Activated CD4-positive, alpha-beta T cell treated with anti-CD3 and anti-CD28 coated beads for 4 hours (primary cell): ENCODE data around the gene DHX15.

Experiments
- DNase-seq, 2 donors: peaks; one replicate each; pipeline ENCODE4 v3.0.0-alpha.2; 2020

Gene DHX15

DNA sequence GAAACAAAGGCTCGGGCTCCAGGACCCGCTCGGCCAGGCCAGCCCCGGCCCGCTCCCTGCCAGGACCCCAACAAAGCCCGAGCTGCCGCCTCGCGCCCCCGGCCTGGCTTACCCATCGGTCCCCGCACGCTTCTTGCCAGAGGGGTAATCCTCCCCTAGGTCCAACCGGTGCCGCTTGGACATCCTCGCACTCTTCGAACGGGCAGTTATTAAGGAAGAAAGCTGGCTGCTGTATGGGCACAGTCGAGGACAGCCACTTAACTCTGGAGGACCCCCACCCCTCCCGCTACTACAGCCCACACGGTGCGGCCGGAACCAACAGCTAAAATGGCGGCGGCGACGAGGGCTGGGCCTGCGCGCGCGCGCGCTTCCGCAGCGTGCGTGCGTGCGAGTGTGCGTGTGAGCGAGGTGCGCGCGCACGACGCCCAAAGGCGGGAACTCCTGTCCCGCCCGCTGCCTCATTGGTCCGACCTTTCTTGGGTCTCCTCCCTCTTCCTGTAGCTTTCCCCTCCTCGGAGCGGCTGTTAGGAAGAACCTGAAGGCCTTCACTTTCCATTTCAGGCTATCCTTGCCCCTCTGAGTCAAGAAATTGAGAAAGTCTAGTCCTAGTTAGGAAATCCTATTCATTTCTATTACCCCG, at the start of gene DHX15:
DHX15 (minus strand) TSS at position 344 of the 640 bp plus-strand sequence; CDS start at position 183, 161 bp downstream.
- DNase-seq = peak; percentile 91 to 94

DNA sequence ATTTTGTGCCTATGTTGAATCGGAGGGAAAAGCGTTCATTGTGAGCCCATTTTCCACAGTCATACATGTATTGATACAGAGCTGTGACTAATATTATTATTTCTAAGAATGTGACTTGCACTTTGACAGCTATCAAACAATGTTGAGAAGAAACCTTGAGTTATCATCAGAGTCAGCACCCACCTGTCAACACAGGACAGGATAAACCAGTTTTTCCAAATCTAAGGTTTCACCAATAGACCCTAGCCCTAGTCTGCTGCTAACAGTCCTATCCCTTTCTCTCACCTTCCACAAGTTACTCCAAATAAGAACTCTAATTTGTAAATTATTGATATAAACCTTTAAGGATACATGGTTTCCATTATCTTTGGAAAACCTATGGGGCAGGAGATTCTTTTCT, 47.7 kb upstream of the DHX15 start:
- DNase-seq = no peak

DNA sequence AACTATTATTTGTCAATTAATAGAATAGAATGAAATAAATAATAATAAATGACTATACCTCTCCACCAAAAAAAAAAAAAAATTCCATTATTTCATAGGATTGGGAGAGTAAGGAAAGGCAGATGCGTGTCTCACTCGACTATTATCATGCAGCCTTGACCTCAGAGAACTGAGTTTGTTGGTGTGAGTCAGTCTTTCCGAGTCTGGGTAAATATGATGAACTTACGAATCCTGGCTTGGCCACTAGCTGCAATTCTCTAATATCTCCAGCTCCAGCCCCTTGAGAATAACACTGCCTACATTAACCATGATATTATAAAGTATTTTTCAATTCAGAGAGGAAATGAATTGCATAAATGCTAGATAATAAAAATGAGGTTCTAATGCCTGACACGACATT, 46.6 kb upstream of the DHX15 start:
- no peak for DNase-seq

DNA sequence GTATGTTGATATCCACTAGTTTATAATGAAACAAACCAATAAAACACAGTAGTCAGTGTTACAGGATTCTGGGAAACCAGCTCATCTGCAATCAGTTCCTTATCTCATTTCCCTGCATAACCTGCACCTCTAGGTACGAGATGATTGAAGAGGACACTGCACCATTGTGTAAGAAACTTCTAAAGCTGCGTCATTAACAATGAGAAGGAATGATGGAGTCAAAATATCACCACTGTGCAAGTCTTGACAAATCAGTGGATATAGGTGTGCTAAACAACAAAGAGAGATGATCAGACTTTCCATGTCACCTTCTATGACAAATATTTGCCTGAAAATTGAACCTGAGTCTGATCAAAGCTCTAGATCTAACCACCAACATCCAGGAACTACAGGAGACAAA, 40.7 kb upstream of the DHX15 start:
- DNase-seq = no peak

DNA sequence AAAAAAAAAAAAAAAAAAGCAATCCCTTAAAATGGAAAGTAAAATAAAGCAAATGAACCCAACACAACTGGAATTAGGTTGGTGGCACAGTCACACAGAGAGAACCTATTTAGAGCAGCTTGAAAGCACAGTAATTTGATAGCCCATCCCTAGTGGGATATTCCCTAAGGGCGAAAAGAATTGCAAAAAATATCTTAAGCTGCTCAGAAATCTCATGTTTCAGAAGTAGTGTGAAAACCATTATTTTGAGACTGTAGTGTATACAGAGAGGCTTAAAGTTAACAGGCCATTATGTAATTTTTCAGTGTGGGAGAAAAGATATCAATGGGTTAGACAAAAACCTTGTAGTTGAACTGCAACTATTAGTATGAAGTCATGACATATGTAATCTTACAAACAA, 40.0 kb upstream of the DHX15 start:
- DNase-seq = no peak

DNA sequence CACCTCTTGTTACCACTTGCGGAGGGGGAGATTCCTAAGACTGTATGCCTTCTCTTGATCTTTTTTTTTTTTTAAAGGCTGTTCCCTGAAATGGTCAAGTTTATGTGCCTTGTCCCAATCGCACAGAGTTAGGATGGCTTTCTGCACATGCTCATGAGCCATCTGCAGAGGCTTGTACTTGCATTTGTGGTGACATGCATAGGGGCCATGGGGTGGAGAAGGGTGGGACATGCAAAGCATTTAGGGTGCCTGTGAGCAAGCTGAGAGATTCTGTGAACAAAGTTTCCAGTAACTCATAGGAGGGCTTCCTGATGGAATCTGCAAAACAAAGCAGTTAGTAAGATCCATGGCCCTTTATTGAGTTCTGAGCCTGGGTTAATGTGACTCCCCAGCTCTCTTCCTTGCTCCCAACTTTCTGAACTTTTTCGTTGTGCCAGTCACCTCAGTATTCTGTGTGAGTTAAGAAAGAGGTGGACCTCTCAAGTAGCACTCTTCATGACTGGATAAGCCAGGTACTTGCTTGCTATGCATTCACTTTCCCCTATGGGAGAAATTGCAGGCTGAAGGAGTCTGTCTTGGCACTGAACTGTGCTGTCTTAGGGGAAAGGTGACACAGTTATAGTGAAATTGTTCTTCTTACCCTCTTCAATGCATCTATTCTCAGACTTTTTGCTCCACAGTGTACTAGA, 37.9 kb upstream of the DHX15 start:
- no peak for DNase-seq

DNA sequence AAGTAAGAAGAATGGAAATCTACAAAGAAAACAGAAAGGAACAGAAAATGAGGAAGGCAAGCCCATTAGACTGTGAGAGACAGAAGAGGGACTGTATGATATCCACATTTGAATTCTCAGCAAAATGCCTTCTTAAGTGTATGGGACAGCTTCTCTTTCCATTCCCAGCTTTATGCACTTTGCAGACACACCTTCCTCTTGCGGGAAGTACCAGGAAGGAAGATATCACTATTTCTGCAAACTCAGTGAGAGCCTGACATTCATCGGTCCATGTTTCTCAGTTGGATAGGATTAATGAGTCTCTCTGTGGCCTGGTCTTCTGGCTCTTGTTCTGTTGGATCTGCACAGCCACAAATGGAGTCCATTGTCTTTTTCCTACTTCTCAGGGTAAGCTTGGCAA, 31.6 kb upstream of the DHX15 start:
- DNase-seq = no peak

DNA sequence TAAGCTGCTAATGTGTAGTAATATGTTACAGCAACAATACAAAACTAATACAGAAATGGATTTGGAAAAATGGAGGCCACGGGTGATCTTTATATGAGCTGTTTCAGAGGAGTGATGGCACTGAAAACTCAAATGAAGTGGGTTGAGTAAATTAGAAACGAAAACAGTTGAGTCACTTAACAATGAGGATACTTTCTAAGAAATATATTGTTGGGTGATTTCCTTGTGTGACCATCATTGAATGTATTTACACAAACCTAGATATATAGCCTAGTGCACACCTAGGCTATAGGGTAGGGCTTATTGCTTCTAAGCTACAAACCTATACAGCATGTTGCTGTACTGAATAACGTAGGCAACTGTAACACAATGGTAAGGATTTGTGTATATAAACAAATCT, 30.5 kb upstream of the DHX15 start:
- DNase-seq = no peak

DNA sequence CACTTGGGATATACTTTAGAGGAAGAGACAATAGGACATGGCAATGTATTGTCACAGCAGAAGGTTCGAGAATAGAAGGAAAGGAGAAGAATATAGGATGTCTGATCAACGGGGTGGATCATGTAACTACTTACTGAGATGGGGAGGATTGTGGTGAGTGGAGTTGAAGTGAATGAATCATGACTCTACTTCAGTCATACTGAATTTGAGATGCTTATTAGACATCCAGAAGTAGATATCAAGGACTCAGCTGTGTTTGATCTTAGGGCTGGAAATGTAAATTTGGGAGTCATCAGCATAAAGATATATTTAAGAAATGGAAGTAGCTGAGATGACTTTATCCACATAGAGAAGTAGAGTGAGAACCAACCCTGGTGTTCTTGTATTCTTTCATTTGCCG, 29.1 kb upstream of the DHX15 start:
- no peak for DNase-seq

DNA sequence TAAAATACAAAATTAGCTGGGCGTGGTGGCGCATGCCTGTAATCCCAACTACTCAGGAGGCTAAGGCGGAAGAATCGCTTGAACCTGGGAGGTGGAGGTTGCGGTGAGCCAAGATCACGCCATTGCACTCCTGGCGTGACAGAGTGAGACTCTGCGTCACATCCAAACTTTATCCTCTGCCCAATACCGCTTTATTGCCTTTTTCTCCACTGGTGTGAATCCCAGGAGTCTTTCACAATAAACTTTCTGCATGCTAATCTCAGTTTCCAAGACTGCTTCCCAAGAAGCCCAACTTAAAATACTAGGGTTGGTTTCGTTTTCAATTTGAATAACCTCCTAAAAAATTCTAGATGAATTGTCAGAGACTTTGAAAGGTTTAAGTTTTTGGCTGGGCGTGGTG, 27.2 kb upstream of the DHX15 start:
- no peak for DNase-seq

DNA sequence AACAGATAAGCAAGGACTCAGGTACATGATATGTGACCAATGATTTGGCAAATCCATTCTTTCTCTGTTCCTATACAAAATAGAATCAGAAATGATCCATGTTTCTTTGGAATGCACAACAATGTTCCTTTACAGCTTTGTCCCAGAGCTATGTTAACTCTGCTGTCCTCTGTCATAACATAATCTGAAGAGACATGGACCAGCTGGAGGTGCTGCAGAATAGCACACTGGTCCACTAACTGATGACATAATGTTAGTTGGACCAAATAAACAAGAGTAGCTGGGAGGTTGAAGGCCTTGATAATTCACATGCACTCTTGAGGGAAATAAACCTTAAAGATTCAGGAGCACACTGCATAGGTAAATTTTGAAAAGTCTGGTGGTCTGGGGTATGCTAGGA, 23.0 kb upstream of the DHX15 start:
- DNase-seq = no peak

DNA sequence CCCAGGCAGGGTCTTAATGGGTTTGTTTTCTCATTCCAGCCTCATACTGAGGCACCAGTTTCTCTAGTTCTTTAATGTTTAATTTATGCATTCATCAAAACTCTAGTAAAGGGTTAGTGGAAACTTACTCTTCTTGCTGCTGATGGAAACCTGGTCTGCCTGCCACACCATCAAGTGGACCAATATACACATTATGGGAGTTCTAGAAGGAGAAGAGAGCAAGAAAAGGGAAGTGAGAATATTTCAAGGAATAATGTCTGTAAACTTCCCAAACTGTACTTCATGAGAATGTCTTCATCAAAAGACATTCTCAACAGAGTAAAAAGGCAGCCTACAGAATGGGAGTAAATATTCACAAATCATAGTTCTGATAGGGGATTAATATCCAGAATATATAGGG, 20.9 kb upstream of the DHX15 start:
- DNase-seq = no peak

DNA sequence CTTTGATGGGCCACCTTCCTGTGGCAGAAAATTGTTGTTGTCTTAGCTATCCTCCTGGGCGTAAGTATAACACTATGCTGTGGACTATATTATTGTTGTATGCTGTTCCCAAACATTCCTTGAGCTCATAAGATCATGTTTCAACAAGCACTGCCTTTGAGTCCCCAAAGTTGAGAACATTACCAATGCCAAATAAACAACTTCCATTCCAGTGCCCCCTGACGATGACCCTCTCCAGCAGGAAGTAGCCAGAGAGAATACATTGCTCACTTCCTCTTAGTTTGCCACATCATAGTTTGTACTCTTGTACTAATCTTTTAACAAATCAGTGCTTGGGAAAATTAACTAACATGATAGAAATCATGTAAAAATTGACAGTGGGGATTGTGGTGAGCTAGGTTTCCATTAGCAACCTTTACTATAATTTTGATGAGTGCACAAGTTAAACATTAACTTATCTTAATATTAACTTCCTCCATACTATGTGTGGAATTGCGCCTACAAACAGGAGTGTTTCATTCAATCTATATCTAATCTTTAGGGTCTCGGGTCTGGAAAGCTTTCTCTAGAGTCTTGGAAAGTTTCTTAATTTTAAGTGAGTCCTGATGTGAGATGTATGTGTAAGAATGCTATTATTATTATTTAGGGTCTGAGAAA, 20.3 kb upstream of the DHX15 start:
- DNase-seq = no peak

DNA sequence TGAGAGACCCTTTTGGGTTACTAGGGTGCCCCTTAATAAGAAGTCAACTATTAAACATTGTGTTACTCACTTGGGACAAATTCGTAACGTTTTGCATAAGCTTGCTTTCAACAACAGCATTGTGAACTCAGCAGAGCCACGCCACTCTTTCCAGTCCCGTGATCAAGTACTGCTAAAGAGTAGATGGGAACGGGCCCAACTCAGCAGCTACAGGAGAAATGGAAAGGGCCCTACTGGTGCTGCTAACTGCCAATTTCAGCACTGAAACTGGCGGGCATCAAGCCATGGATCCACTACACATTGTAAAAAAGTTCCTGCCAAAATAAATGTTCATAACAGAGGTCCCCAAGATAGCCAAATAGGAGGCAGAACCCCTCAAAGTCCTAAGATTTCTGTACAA, 19.0 kb upstream of the DHX15 start:
- DNase-seq = no peak

DNA sequence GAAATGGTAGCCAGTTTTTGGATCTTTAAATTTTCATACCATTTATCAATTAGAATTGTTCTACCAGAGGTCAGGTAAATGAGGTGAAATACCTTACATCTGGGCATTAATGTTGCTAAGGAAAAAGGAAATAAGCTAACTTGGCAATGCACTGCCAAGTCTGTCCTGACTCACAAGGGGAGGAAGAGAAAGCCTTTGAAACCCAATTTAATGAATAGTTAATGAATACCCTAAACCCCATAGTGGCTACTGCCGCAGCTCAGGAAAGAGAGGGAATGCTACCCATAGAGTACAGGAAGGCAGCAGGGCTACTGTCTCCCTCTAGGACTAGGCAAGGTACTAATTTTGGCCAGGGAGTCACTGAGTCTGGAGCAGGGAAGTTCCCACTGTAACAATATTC, 16.8 kb upstream of the DHX15 start:
- no peak for DNase-seq

DNA sequence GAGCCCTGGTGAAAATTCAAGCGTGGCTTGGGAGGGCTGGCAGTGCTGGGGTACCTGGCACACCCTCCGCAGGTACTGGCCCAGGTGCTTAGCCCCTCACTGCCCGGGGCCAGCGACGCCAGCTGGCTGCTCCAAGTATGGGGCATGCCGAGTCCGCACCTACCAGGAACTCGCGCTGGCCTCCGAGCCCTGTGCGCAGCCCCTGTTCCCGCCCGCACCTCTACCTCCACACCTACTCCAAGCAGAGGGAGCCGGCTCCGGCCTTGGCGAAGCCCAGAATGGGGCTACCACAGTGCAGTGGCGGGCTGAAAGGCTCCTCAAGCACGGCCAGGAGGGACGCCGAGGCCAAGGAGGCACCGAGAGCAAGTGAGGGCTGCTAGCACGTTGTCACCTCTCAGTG, 14.9 kb upstream of the DHX15 start:
- DNase-seq = no peak

DNA sequence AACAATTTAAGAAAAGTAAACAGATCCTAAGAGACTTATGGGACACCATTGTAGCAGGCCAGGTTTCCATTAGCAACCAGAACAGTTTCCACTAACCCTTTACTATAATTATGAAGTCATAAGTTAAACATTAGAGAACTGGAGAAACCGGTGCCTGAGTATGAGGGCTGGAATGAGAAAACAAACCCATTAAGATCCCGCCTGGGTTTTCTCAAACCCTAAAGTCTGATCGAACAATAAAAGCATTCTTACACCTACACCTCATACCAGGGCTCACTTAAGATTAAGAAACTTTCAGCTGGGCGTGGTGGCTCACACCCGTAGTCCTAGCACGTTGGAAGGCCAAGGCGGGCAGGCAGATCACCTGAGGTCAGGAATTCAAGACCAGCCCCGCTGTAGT, 13.7 kb upstream of the DHX15 start:
- no peak for DNase-seq

DNA sequence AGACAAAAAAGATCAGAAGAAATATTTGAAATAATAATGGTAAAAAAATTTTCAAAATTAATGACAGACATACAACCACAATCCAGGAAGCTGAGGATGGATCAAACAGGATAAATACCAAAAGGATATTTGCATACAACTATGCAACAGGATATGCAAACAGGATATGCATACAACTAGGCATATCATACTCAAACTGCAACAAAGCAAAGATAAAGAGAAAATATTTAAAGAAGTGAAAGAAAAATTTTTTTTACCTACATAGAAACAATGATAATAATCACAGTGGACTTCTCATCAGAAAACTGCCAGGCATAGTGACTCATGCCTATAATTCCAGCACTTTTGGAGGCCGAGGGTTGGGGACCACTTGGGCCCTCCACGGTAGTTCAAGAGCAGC, 11.3 kb upstream of the DHX15 start:
- DNase-seq = no peak

DNA sequence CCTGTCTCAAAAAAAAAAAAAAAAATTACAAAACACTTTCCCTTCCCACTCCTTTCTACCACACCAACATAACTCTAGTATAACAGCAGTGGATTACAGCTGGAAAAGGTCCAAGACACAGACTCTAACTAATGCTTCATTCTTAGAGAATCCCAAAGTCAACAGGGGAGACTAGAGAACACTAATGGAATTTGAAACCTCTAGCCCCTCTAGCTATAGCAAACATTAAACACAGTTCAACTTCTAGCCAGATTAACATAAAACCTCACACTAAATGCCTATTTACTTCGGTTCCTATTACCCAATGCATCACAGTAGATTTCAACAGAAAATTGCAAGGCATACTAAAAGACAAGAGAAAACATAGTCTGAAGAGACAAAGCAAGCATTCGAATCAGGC, 10.5 kb upstream of the DHX15 start:
- no peak for DNase-seq

DNA sequence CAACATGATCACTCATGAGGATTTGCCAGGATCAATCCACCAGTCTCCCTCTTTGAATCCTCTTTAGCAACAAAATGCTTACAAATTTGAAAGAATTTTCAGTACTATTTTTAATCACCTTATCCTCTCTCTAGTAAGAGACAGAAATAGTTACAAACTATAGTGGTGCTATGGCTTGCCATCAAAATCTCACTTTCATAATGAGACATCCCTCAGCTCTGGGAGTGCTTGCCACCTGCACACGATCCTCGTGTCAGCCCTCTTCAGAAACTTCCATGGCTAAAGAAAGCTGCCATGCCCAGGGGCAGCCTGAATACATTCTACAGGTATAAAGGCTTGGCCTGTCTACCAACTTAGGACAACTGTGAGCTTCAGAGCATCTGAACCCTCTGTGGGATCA, 5.1 kb upstream of the DHX15 start:
- DNase-seq = no peak

DNA sequence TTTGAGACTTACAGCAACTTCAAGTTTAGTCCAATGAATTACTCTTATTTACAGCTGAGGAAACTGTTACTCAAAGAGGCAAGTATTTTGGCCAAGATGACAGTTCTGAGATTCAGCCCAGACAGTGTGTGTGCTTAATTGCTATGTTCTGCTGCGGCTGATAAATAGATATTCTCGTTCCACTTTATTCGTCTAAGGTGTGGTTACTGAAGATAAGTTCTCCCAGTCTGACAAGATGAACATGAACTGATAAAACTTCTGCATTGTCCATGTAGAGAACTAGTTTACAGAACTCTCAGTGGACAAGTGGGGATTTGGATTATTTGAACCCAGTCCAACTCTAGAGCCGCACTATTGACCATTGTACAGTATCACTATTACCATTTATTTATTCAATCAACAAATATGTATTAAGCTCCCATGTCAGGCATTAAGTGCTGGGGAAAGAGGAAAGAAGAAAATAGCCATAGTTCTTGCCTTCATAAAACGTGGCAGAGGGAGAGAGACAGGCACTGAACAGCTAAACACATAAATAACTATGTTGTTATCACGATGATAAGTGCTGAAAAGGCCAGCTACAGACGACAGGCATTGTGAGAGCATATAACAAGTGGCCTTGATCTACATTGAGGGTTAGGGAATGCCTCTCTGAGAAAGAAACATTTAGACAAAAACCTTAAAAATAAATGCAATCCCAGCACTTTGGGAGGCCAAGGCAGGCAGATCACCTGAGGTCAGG, 4.0 kb upstream of the DHX15 start:
- DNase-seq = no peak

DNA sequence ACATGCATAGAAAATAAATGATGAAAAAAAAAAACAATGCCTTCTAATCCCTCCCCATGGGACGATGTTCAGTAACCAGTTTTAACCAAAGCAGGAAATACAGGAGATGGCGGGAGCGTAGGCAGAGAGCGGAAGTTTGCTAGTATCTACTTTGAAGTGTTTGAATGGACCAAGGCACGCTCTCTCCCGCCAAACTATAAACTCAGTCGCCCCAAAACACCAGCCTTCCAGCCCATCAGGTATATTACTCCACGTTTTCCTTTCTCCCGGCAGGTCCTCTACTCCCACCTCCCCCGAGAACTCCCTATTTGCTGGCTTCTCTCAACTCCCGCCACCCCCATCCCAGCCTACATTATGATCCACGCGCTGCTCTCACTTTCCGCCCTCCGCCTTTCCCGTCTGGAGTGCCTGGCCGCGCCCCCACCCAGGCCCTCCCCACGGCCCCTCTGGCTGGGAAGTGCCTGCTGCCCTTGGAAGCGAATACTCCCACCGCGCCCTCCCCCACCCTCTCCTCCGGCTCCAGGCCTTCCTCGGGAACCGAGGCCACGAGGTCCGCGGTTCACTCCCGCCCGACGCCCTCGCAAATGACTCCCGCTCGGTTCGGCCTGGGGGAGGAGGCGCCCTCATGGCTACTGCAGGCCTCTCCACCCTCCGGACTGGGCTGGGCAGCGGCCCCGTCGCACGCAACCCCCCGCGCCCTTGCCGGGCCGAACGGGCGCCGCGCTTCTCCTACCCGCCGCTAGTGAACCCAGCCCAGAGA, 723 bp downstream of the DHX15 start:
- DNase-seq = peak; percentile 31 to 45

DNA sequence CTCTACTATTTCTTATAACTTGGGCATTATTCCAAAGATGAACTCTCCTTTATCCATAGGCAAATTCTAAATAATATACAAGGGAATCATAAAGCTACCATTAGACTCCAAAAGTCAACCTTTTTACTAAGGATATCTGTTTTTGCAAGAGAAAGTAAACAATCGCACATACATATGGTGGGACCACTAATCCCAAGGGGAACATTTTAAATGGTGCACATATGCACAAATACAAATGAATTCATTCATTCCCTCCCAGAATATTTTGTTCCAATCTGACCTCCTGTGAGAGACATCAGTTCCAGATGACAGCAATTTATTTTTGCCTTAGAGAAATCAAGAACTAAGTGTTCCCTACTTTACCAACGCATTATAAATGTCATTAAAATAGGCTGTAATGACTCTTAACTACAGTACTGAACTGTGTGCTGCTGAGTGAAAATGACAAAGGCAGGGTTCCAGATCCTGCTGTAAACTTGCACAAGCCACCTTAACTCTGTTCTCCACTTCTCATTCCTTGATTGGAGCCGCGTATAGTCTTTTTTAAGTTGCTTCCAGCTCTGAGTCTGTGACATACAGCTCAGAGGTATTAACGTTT, 2.0 kb downstream of the DHX15 start:
- no peak for DNase-seq
